Fibroblast of peridontal ligament (primary cell): ENCODE results near the gene GGCT.

Experiments used
- DNase-seq: peaks from one replicate; pipeline ENCODE4 v3.0.0-alpha.2; 2010; ENCODE audit errors: extremely low read depth

Gene GGCT

GRCh38 chr7:30478349-30479201 lies 26.1 kb downstream of the GGCT start, which contains the start of gene NOD1:
Gene NOD1 (minus strand): TSS chr7:30478784. CDS start chr7:30456921, 21,863 bp downstream.
- peak; percentile 73 for DNase-seq

GRCh38 chr7:30476459-30477145 lies 28.0 kb downstream of the GGCT start:
- DNase-seq = no peak

GRCh38 chr7:30475580-30475979 lies 29.0 kb downstream of the GGCT start:
- DNase-seq = no peak

GRCh38 chr7:30474893-30475292 lies 29.7 kb downstream of the GGCT start:
- DNase-seq = peak; percentile 96

GRCh38 chr7:30474485-30474884 lies 30.1 kb downstream of the GGCT start:
- DNase-seq = no peak

- no peak for DNase-seq
Measured at GRCh38 chr7:30473903-30474302, 30.7 kb downstream of the GGCT start.

- peak; percentile 84 for DNase-seq
Measured at GRCh38 chr7:30472784-30473775, 31.5 kb downstream of the GGCT start.

GRCh38 chr7:30472081-30472783 lies 32.4 kb downstream of the GGCT start:
- no peak for DNase-seq

- no peak for DNase-seq
Measured at GRCh38 chr7:30471205-30471604, 33.4 kb downstream of the GGCT start.

GRCh38 chr7:30470771-30471170 lies 33.9 kb downstream of the GGCT start:
- DNase-seq = peak; percentile 90

- no peak for DNase-seq
Measured at GRCh38 chr7:30470163-30470770, 34.4 kb downstream of the GGCT start.

- peak; percentile 100 for DNase-seq
Measured at GRCh38 chr7:30469303-30469702, 35.3 kb downstream of the GGCT start.

GRCh38 chr7:30468791-30469190 lies 35.8 kb downstream of the GGCT start:
- peak; percentile 89 for DNase-seq

GRCh38 chr7:30468041-30468440 lies 36.6 kb downstream of the GGCT start:
- DNase-seq = no peak

GRCh38 chr7:30467271-30467670 lies 37.4 kb downstream of the GGCT start:
- DNase-seq = no peak

GRCh38 chr7:30466266-30466665 lies 38.4 kb downstream of the GGCT start:
- DNase-seq = no peak

- no peak for DNase-seq
Measured at GRCh38 chr7:30465811-30466180, 38.8 kb downstream of the GGCT start.

GRCh38 chr7:30465046-30465810 lies 39.4 kb downstream of the GGCT start:
- peak; percentile 72 for DNase-seq

- peak; percentile 60 for DNase-seq
Measured at GRCh38 chr7:30464231-30464671, 40.4 kb downstream of the GGCT start.
